CD4-positive, alpha-beta T cell treated with Interleukin-12 subunit alpha and Interleukin-12 subunit beta, for 1 hour (primary cell): ENCODE results near the gene FILIP1.

Experiments
- DNase-seq: peaks from one replicate; pipeline ENCODE4 v3.0.0-alpha.2; 2020

FILIP1 gene

DNA sequence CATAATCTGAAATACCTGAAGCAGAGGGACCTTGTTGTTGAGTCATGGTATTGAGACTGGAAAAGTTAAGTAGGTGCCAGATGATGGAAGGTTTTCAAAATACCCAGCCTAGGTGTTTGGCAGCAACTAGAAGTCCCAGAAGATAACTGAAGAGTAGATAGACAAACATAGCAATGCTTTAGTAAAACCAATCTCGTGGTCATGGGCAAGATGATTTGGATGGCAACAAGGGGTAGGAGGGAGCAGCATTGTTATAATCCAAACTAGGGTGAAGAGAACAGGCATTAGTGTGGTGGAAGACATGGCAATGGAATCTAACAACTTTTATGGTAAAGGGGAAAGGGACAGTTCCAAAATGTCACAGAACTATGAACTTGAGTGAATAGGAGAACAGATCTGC, 2.3 kb downstream of the FILIP1 start:
- DNase-seq, result no peak

DNA sequence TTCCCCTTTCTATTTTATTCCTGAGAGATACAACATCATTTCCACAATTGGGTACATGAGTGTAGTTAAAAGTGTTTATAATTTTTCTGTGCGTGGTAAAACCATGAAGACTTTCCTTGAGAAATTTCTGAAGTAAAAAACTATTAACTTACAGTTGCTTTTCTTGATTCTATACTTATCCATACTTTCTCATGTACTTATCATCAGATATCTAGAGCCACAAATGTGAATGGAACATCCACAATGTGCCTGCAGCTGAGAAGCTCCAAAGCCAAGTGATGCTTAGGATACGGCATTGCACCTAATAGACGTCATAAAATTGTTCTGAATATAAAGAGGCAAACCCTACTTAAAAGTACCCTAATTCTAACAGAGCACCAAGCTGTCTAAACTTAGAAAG, 2.9 kb downstream of the FILIP1 start:
- DNase-seq, result no peak

DNA sequence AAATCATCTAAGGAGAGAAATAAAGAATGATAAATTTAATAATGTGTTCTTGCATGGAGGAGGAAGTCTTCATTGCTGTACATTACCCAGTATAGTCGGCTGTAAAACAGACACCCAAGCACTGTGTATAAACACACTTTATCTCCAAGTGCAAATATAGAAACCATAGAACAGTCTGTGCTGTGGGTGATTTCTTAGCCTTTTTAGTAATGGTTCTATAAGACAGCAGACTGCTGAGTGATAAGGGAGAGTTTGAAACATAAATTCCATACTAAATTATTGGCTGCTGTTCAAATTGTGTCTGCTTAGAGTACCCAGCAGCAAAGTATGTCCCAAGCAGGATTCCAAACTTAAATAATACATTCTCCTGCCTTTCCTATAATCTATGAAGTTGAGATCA, 4.6 kb downstream of the FILIP1 start:
- no peak for DNase-seq

GRCh38 chr6:75488033-75488432, 5.6 kb downstream of the FILIP1 start:
- DNase-seq, result no peak

- DNase-seq, result no peak
Measured at GRCh38 chr6:75486850-75487518, 6.6 kb downstream of the FILIP1 start.

DNA sequence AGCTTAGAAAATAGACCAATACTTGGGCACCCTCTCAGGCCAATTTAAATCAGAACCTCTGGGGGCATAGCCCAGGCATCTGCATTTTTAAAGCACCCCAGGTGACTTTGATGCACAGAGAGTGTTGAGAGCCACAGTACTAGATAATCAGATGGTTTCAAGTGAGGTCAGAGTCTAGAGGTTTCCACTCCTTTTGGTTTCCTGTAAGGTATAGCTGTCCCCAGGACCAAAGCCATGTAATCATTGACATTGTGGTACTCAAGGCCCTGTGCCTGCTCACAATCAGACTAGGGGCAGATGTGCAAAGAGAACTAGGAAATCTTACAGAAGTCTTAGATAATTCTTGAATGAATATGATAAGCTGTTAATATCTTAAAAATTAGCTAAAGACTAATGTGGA, 9.1 kb downstream of the FILIP1 start:
- no peak for DNase-seq

DNA sequence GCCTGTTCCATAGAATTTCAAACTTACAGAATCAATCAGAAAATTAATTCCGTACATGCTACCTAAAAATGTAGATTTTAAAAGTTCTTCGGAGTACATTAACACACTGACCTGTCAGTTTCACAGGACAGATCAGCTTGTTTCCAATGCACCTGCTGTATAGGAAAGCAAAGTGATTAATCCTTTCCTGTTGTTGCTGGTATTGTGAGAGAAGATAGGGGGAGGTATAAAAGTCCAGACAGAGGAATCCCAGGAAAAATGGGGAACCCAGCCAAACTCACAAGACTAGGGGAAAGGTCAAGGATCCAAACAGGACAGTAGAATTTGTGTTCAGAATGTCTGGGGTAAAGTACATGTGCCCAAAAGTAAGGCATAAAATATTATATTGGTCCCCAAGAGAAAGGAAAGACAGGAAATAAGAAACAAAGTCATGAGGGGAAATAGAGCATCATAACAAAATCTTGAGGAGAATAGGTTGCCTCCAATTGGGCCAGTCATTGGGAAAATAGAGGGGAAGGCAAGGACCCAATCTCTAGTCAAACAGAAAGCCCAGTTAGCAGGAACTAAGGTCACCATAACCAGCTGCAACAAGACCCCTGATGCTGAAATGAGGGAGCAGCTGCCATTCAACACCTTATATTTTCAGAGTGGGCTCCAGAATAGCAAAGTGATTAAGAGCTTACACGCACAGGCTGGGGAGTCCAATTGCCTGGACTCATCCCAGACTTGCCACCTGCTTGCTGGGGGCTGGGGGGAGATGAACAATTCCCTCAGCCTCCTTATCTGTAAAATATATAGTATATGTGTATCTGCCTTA, 10.3 kb downstream of the FILIP1 start:
- no peak for DNase-seq

- no peak for DNase-seq
Measured at GRCh38 chr6:75481936-75482593, 11.5 kb downstream of the FILIP1 start.

DNA sequence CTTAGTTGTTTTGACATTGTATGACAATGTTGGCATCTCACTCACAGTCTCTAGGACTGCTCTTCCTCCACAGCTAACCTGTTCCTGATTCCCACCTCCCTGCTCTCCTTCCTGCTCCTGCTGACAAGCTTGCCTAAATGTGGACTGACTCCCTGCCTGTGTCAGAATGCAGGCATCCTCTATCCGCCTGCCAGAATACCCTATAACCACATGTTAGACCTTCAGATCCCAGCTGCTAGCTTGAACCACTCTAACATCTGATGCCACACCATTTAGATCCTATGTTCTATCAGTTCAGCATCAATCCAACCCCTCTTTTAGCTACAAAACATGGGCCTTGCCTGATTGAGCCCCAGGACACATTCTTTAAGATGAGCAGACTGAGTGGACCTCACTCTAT, 12.2 kb downstream of the FILIP1 start:
- no peak for DNase-seq

DNA sequence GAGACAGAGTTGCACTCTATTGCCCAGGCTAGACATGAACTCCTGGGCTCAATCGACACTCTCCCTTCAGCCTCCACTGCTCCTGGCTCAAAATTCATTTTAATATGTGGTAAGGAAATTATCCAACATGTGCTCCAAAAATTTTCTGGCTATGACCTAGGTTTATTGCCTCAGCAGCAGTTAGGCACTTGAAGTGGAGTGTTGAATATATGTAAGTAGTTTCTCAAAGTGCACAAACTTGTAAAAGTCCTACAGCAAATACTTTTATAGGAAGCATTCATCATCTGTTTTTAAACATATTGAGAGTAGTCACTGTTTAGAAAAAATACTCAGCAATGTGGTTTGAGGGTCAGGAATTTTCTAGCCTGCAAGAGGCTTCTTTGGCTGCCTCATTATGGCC, 13.2 kb downstream of the FILIP1 start:
- no peak for DNase-seq

DNA sequence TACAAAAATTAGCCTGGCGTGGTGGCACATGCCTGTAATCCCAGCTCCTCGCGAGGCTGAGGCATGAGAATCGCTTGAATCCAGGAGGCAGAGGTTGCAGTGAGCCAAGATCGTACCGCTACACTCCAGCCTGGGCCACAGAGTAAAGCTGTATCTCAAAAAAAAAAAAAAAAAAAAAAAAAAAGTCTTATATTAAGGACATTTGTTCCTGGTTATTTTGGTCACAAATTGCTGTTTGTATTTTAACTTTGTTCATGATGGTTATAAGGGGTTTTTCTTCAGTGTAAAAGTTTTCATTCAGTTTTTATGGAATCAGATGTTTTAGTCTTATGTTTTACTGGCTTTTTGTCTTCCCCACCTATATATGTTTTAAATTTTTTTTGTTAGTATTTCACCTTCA, 13.9 kb downstream of the FILIP1 start:
- DNase-seq, result no peak

DNA sequence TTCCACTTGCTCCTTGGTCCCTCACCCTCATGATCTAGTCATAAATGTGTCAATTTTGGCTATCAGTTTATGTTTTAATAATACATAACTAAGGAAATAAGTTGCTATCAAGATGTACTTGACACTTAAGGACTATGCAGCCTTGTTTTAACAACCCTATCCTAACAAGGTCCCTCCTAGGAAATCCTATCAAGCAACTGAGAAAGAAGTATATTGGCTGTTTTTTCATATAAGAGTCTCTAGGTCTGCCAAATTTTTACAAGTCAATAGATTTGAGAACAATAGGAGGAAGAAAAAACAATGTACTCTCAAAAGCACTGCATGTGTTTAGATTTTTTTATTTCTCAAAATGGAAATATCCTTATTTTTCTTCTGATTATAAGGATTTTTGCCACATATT, 14.7 kb downstream of the FILIP1 start:
- DNase-seq, result no peak

DNA sequence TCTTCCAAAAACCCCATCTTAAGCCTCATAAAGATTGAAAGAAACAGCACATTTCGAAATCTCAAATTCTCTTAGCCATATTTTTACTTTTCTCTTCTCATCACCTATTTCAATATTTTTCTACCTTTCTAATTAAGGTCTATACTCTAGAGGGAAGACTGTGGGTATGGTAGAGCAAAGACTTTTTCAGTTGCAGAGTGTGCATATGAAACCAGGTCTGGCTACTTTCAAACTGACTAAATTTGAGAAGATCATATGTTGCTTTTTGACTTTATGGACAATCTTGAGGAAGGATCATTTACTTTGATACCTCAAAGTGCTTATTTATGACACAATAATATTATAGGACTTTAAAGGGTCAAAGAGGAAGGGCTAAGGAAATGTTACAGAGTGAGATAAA, 20.7 kb downstream of the FILIP1 start:
- DNase-seq, result no peak

- no peak for DNase-seq
Measured at GRCh38 chr6:75467966-75468365, 25.6 kb downstream of the FILIP1 start.

DNA sequence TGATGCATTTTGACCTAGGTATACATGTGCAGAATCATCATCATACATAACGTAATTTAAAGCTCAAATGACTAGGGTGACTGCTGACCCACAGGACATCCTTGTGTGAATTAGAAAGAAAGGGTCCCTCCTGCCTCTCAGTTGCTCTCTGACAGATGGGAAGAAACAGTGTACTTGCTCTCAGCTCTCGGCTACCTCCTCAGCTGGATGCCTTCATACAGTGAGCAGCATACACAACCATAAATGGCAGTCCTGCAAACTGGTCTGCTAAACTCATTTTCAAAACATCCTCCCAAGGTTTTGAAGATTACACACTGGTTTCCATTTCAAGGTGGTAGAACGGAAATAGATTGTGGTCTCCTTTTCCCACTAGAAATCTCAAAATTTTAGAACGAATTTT, 26.3 kb downstream of the FILIP1 start:
- DNase-seq, result no peak

- DNase-seq, result no peak
Measured at GRCh38 chr6:75466636-75467035, 27.0 kb downstream of the FILIP1 start.

DNA sequence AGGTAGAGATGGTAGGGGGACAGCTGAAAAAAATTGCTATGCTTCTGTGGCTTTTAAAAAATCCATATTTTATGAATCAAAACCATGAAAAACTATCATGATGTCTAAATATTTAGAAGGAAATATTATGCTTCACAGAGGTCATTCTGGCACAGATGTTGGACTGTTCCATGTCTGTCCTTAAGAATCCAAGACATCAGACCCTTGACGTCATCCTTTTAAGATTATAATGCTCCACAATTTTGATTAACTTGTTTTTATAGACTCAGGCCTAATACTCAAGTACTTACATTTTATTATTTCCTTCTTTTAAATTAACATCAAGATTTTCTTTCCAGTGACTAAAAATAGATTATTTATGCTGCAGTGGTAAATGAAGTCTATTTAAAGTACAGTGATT, 29.7 kb downstream of the FILIP1 start:
- DNase-seq, result no peak

DNA sequence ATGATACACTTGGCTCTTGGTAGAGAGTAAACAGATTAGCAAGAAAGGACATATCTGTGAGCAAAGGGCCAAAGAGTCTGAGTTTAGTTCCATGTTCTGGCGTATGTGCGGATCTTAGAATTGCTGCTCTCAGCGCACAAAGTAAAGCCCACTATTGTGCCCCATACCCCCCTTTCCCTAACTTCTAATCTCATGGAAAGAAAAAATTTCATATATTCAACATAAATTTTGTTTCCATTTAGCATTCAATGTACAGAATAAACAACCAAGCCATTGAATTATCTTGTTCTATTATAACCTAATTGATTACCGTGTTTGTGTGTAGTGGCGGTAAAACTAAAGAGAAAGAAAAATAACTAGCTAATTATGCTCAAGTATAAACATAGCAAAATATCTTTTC, 30.5 kb downstream of the FILIP1 start:
- DNase-seq, result no peak

- no peak for DNase-seq
Measured at GRCh38 chr6:75460681-75461080, 32.9 kb downstream of the FILIP1 start.

DNA sequence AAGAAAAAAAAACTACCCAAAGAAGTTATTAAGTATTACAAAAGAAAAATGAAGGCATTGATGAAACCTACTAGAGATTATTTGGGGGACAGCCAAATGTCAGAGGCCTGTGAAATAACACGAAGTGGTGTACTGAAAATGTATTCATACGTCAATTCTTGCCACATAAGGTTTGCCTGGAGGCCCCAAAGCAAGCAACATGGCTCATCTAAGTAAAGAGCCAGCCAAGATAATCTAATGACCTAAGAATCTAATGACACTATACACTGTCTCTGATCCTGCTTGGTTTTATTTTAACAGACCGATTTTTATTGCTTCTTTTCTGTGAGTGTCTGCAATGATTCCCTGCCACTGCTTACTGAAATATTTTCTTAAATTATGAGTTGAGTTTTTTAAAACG, 34.7 kb downstream of the FILIP1 start:
- DNase-seq, result no peak

DNA sequence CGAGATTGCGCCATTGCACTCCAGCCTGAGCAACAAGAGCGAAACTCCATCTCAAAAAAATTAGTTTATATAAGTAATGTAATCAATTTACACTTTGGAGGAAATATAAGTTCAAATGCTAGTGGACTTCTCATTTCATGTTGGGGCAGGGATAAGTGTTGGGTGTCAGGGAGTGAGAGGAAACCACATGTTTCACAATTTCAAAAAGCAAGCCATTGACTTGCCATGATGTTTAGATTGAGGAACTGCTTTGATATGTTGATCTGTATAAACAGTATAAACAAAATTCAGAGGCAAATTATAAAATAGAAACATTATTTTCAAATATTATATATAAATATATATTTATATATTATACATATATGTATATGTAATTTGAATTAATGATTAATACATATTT, 42.7 kb downstream of the FILIP1 start:
- DNase-seq, result no peak

- DNase-seq, result no peak
Measured at GRCh38 chr6:75449630-75450206, 43.9 kb downstream of the FILIP1 start.

GRCh38 chr6:75446241-75446880, 47.2 kb downstream of the FILIP1 start:
- no peak for DNase-seq
